ENCODE results near the gene BEAN1. TPM values are rescaled to one million over a fixed set of nuclear protein-coding genes. Genes with fewer than 3 reads are reported as not detected.

Gene BEAN1
- total and polyA plus RNA-seq, 2 donors (not counting 1 experiment from before 2014, with no cell fraction given): 0.07 TPM; not detected in 1

DNA sequence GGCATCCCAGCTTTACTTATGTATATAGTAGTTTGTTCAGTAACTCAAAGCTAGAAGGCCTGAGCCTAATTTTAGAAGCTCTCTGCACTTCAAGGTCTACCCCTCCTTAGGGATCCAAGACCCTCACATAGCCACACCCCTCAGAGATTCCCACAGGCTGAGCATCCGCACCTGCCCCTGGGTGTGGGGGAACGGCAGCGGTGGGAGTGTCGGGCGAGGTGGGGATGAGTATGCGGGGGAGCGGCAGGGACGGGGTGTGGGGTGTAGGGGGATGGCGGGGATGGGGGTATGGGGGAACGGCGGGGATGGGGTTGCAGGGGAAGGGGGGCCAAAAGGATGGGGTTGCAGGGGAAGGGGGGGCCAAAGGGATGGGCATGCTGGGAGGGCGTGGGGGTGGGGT is 24.9 kb upstream of the BEAN1 start:
- no peak overlapping the region for H2AFZ ChIP-seq (ENCODE audit: low read length)

GRCh38 chr16:66402591-66403230 is 24.4 kb upstream of the BEAN1 start:
- Histone ChIP-seq H3K9ac (ENCODE audit: insufficient read depth, low read length) (no peak overlapping the region), H3K4me2 (ENCODE audit: extremely low read depth, insufficient read depth, low read length) (no peak overlapping the region), H3K4me3 (replicated peaks in 1 of 4; ENCODE audit: control extremely low read depth in 1 of 4, insufficient read depth in 1 of 4, low read depth in 3 of 4, low read length in 4 of 4) (no peak overlapping the region), H3K27me3 (ENCODE audit: control insufficient read depth, insufficient read depth, low read length) (peaks cover 9% of the 10 kb centered on the region), H2AFZ (ENCODE audit: low read length) (no peak overlapping the region), H3K79me2 (ENCODE audit: control insufficient read depth, insufficient read depth, low read length) (no peaks in the 10 kb centered on the region), H3K36me3 (ENCODE audit: control insufficient read depth, insufficient read depth, low read length) (no peaks in the 10 kb centered on the region), H3K9me3 (ENCODE audit: control insufficient read depth, insufficient read depth, low read depth, low read length) (no peaks in the 10 kb centered on the region), H3K4me1 (ENCODE audit: control insufficient read depth, extremely low read depth, insufficient read depth, low read length) (peaks cover 2% of the 10 kb centered on the region), H3K27ac (ENCODE audit: insufficient read depth, low read length) (no peak overlapping the region), H4K20me1 (ENCODE audit: control insufficient read depth, extremely low read depth, insufficient read depth, low read length) (no peaks in the 10 kb centered on the region)
- no peak for TF ChIP-seq EZH2 (IDR thresholded peaks at IDR 0.05; ENCODE audit: low read length, missing control alignments)
- TF ChIP-seq, protein P1, sequence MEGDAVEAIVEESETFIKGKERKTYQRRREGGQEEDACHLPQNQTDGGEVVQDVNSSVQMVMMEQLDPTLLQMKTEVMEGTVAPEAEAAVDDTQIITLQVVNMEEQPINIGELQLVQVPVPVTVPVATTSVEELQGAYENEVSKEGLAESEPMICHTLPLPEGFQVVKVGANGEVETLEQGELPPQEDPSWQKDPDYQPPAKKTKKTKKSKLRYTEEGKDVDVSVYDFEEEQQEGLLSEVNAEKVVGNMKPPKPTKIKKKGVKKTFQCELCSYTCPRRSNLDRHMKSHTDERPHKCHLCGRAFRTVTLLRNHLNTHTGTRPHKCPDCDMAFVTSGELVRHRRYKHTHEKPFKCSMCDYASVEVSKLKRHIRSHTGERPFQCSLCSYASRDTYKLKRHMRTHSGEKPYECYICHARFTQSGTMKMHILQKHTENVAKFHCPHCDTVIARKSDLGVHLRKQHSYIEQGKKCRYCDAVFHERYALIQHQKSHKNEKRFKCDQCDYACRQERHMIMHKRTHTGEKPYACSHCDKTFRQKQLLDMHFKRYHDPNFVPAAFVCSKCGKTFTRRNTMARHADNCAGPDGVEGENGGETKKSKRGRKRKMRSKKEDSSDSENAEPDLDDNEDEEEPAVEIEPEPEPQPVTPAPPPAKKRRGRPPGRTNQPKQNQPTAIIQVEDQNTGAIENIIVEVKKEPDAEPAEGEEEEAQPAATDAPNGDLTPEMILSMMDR (conservative IDR thresholded peaks at IDR 0.05 in 1 of 2, IDR thresholded peaks at IDR 0.05 in 1 of 2; ENCODE audit: low read depth in 1 of 2, low read length in 2 of 2): no peak
- no peak for DNase-seq (ENCODE audit: low read depth in 2 of 2)

More for the DNA sequence above, 24.9 kb upstream of the BEAN1 start:
- peaks cover 2% of the 10 kb centered on the region for H3K4me1 ChIP-seq (ENCODE audit: control insufficient read depth, extremely low read depth, insufficient read depth, low read length)
- H3K9me3 ChIP-seq (ENCODE audit: control insufficient read depth, insufficient read depth, low read depth, low read length): no peaks in the 10 kb centered on the region
- H3K27ac ChIP-seq (ENCODE audit: insufficient read depth, low read length): no peak overlapping the region
- H3K27me3 ChIP-seq (ENCODE audit: control insufficient read depth, insufficient read depth, low read length): peaks cover 9% of the 10 kb centered on the region
- no peak overlapping the region for H3K4me2 ChIP-seq (ENCODE audit: extremely low read depth, insufficient read depth, low read length)
- no peak for TF ChIP-seq EZH2 (IDR thresholded peaks at IDR 0.05; ENCODE audit: low read length, missing control alignments)
- TF ChIP-seq, protein P1 (conservative IDR thresholded peaks at IDR 0.05 in 1 of 2, IDR thresholded peaks at IDR 0.05 in 1 of 2; ENCODE audit: low read depth in 1 of 2, low read length in 2 of 2): no peak
- DNase-seq (ENCODE audit: low read depth in 2 of 2): no peak
- no peaks in the 10 kb centered on the region for H3K36me3 ChIP-seq (ENCODE audit: control insufficient read depth, insufficient read depth, low read length)
- H3K4me3 ChIP-seq (replicated peaks in 1 of 4; ENCODE audit: control extremely low read depth in 1 of 4, insufficient read depth in 1 of 4, low read depth in 3 of 4, low read length in 4 of 4): no peak overlapping the region
- no peaks in the 10 kb centered on the region for H4K20me1 ChIP-seq (ENCODE audit: control insufficient read depth, extremely low read depth, insufficient read depth, low read length)
- no peaks in the 10 kb centered on the region for H3K79me2 ChIP-seq (ENCODE audit: control insufficient read depth, insufficient read depth, low read length)
- no peak overlapping the region for H3K9ac ChIP-seq (ENCODE audit: insufficient read depth, low read length)

DNA sequence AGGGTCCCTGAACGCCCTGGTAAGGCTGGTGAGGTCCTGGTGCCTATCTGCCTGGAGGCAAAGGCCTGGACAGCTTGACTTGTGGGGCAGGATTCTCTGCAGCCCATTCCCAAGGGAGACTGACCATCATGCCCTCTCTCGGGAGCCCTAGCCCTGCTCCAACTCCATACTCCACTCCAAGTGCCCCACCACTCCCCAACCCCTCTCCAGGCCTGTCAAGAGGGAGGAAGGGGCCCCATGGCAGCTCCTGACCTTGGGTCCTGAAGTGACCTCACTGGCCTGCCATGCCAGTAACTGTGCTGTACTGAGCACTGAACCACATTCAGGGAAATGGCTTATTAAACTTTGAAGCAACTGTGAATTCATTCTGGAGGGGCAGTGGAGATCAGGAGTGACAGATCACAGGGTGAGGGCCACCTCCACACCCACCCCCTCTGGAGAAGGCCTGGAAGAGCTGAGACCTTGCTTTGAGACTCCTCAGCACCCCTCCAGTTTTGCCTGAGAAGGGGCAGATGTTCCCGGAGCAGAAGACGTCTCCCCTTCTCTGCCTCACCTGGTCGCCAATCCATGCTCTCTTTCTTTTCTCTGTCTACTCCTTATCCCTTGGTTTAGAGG is 23.5 kb upstream of the BEAN1 start:
- Histone ChIP-seq H2AFZ (ENCODE audit: low read length) (no peak overlapping the region), H3K4me1 (ENCODE audit: control insufficient read depth, extremely low read depth, insufficient read depth, low read length) (peaks cover 4% of the 10 kb centered on the region), H3K27me3 (ENCODE audit: control insufficient read depth, insufficient read depth, low read length) (peaks cover 9% of the 10 kb centered on the region), H3K4me2 (ENCODE audit: extremely low read depth, insufficient read depth, low read length) (no peak overlapping the region), H3K27ac (ENCODE audit: insufficient read depth, low read length) (no peak overlapping the region), H3K9me3 (ENCODE audit: control insufficient read depth, insufficient read depth, low read depth, low read length) (no peaks in the 10 kb centered on the region), H3K9ac (ENCODE audit: insufficient read depth, low read length) (no peak overlapping the region), H4K20me1 (ENCODE audit: control insufficient read depth, extremely low read depth, insufficient read depth, low read length) (no peaks in the 10 kb centered on the region), H3K4me3 (replicated peaks in 1 of 4; ENCODE audit: control extremely low read depth in 1 of 4, insufficient read depth in 1 of 4, low read depth in 3 of 4, low read length in 4 of 4) (no peak overlapping the region), H3K36me3 (ENCODE audit: control insufficient read depth, insufficient read depth, low read length) (no peaks in the 10 kb centered on the region), H3K79me2 (ENCODE audit: control insufficient read depth, insufficient read depth, low read length) (no peaks in the 10 kb centered on the region)
- no peak for DNase-seq (ENCODE audit: low read depth in 2 of 2)
- TF ChIP-seq, protein P1 (conservative IDR thresholded peaks at IDR 0.05 in 1 of 2, IDR thresholded peaks at IDR 0.05 in 1 of 2; ENCODE audit: low read depth in 1 of 2, low read length in 2 of 2): no peak
- TF ChIP-seq EZH2 (IDR thresholded peaks at IDR 0.05; ENCODE audit: low read length, missing control alignments): no peak

Measured in fibroblast of lung (primary cell).